Measurements from ENCODE around the gene HTT. TPM values are rescaled to one million over a fixed set of nuclear protein-coding genes. Genes with fewer than 3 reads are reported as not detected.

HTT gene
- total RNA-seq, 1 experiment from 2014 or later: 44.4 TPM

GRCh38 chr4:3065551-3065950, 8.9 kb upstream of the HTT start:
- Mint-ChIP-seq H3K27me3 (ENCODE audit: unreplicated experiment) (peaks cover 35% of the 10 kb centered on the region), H3K27ac (ENCODE audit: unreplicated experiment) (no peak overlapping the region), H3K4me1 (ENCODE audit: low read depth, unreplicated experiment) (no peaks in the 10 kb centered on the region), H3K9me3 (ENCODE audit: low read depth, unreplicated experiment) (no peaks in the 10 kb centered on the region), H3K4me3 (ENCODE audit: low read depth, unreplicated experiment) (no peak overlapping the region), H3K36me3 (ENCODE audit: insufficient read depth, unreplicated experiment) (no peaks in the 10 kb centered on the region)
- CTCF ChIA-PET: interaction anchor here (1.4 kb wide), 1 partner anchor 10 kb away, joined by 4 read pairs; no protein-coding TSS in a partner anchor
- no TSS peak for BruUV-seq (replicated peaks)
- intact Hi-C loops (cut with micrococcal nuclease; ENCODE audit: unreplicated experiment): no loop called here
- TF ChIP-seq CTCF (IDR thresholded peaks at IDR 0.05; ENCODE audit: unreplicated experiment): no peak
- DNase-seq: no peak

GRCh38 chr4:3066836-3067400, 7.6 kb upstream of the HTT start:
- Mint-ChIP-seq H3K27me3 (ENCODE audit: unreplicated experiment) (peaks cover 27% of the 10 kb centered on the region), H3K4me1 (ENCODE audit: low read depth, unreplicated experiment) (no peaks in the 10 kb centered on the region), H3K4me3 (ENCODE audit: low read depth, unreplicated experiment) (no peak overlapping the region), H3K9me3 (ENCODE audit: low read depth, unreplicated experiment) (no peaks in the 10 kb centered on the region), H3K27ac (ENCODE audit: unreplicated experiment) (no peak overlapping the region), H3K36me3 (ENCODE audit: insufficient read depth, unreplicated experiment) (no peaks in the 10 kb centered on the region)
- CTCF ChIA-PET: no interaction called here
- no peak for DNase-seq
- intact Hi-C loops (cut with micrococcal nuclease; ENCODE audit: unreplicated experiment): no loop called here
- no TSS peak for BruUV-seq (replicated peaks)
- TF ChIP-seq CTCF (IDR thresholded peaks at IDR 0.05; ENCODE audit: unreplicated experiment): no peak

GRCh38 chr4:3067473-3068001, 6.9 kb upstream of the HTT start:
- no peak for DNase-seq
- no peak overlapping the region for H3K4me3 Mint-ChIP-seq (ENCODE audit: low read depth, unreplicated experiment)
- no peaks in the 10 kb centered on the region for H3K4me1 Mint-ChIP-seq (ENCODE audit: low read depth, unreplicated experiment)
- no peaks in the 10 kb centered on the region for H3K9me3 Mint-ChIP-seq (ENCODE audit: low read depth, unreplicated experiment)
- H3K36me3 Mint-ChIP-seq (ENCODE audit: insufficient read depth, unreplicated experiment): no peaks in the 10 kb centered on the region
- TF ChIP-seq CTCF (IDR thresholded peaks at IDR 0.05; ENCODE audit: unreplicated experiment): no peak
- H3K27me3 Mint-ChIP-seq (ENCODE audit: unreplicated experiment): peaks cover 26% of the 10 kb centered on the region
- intact Hi-C loops (cut with micrococcal nuclease; ENCODE audit: unreplicated experiment): no loop called here
- CTCF ChIA-PET: no interaction called here
- BruUV-seq (replicated peaks): no TSS peak
- H3K27ac Mint-ChIP-seq (ENCODE audit: unreplicated experiment): no peak overlapping the region

- CTCF ChIA-PET: no interaction called here
- H3K36me3 Mint-ChIP-seq (ENCODE audit: insufficient read depth, unreplicated experiment): peaks cover 7% of the 10 kb centered on the region
- no peaks in the 10 kb centered on the region for H3K9me3 Mint-ChIP-seq (ENCODE audit: low read depth, unreplicated experiment)
- TF ChIP-seq CTCF (IDR thresholded peaks at IDR 0.05; ENCODE audit: unreplicated experiment): no peak
- no peaks in the 10 kb centered on the region for H3K4me1 Mint-ChIP-seq (ENCODE audit: low read depth, unreplicated experiment)
- H3K4me3 Mint-ChIP-seq (ENCODE audit: low read depth, unreplicated experiment): no peak overlapping the region
- DNase-seq: no peak
- BruUV-seq (replicated peaks): no TSS peak
- intact Hi-C loops (cut with micrococcal nuclease; ENCODE audit: unreplicated experiment): no loop called here
- no peak overlapping the region for H3K27ac Mint-ChIP-seq (ENCODE audit: unreplicated experiment)
- H3K27me3 Mint-ChIP-seq (ENCODE audit: unreplicated experiment): peaks cover 14% of the 10 kb centered on the region
Measured at GRCh38 chr4:3069661-3070199, 4.8 kb upstream of the HTT start.

All from Calu3 (cell line).